Measurements from ENCODE around the gene RBM38. TPM values are rescaled to one million over a fixed set of nuclear protein-coding genes. Genes with fewer than 3 reads are reported as not detected.

The RBM38 gene
- total RNA-seq, 1 experiment from 2014 or later: 52.7 TPM

- H3K27ac ChIP-seq (ENCODE audit: low read depth, low read length, poor library complexity, severe bottlenecking): no peak overlapping the region
- ChIA-PET CTCF (no interaction called here), POLR2A (ENCODE audit: low non-redundant PET) (no interaction called here)
- H3K4me3 ChIP-seq (ENCODE audit: low read depth, low read length, poor library complexity, severe bottlenecking): no peak overlapping the region
- BruUV-seq (replicated peaks): no TSS peak
- no peaks in the 10 kb centered on the region for H3K4me1 ChIP-seq (ENCODE audit: insufficient read depth, low read length, poor library complexity, severe bottlenecking)
- H3K27me3 ChIP-seq (replicated peaks; ENCODE audit: insufficient read depth, low read depth, low read length, poor library complexity): no peaks in the 10 kb centered on the region
- no peak for TF ChIP-seq CTCF (conservative IDR thresholded peaks at IDR 0.05; ENCODE audit: low read depth, low read length)
- no peak for TF ChIP-seq EZH2 (IDR thresholded peaks at IDR 0.05; ENCODE audit: borderline replicate concordance, low read depth, low read length, poor library complexity, severe bottlenecking)
- intact Hi-C loops (cut with micrococcal nuclease; ENCODE audit: unreplicated experiment): no loop called here
- no peaks in the 10 kb centered on the region for H3K9me3 ChIP-seq (ENCODE audit: low read depth, low read length, poor library complexity, severe bottlenecking)
- H3K36me3 ChIP-seq (ENCODE audit: insufficient read depth, low read length, poor library complexity, severe bottlenecking): no peaks in the 10 kb centered on the region
- DNase-seq (ENCODE audit: low spot score): no peak
These were observed 29.5 kb downstream of the RBM38 start for GRCh38 chr20:57420571-57421252.

- no peaks in the 10 kb centered on the region for H3K27me3 ChIP-seq (replicated peaks; ENCODE audit: insufficient read depth, low read depth, low read length, poor library complexity)
- no peak overlapping the region for H3K27ac ChIP-seq (ENCODE audit: low read depth, low read length, poor library complexity, severe bottlenecking)
- no peaks in the 10 kb centered on the region for H3K4me1 ChIP-seq (ENCODE audit: insufficient read depth, low read length, poor library complexity, severe bottlenecking)
- intact Hi-C loops (cut with micrococcal nuclease; ENCODE audit: unreplicated experiment): no loop called here
- no peaks in the 10 kb centered on the region for H3K36me3 ChIP-seq (ENCODE audit: insufficient read depth, low read length, poor library complexity, severe bottlenecking)
- CTCF ChIA-PET: no interaction called here
- DNase-seq (ENCODE audit: low spot score): no peak
- TF ChIP-seq CTCF (conservative IDR thresholded peaks at IDR 0.05; ENCODE audit: low read depth, low read length) (no peak), EZH2 (IDR thresholded peaks at IDR 0.05; ENCODE audit: borderline replicate concordance, low read depth, low read length, poor library complexity, severe bottlenecking) (no peak)
- H3K4me3 ChIP-seq (ENCODE audit: low read depth, low read length, poor library complexity, severe bottlenecking): no peak overlapping the region
- H3K9me3 ChIP-seq (ENCODE audit: low read depth, low read length, poor library complexity, severe bottlenecking): no peaks in the 10 kb centered on the region
- POLR2A ChIA-PET (ENCODE audit: low non-redundant PET): no interaction called here
- BruUV-seq (replicated peaks): no TSS peak
These were observed 30.3 kb downstream of the RBM38 start for GRCh38 chr20:57421253-57422220.

GRCh38 chr20:57422254-57422653 lies 31.1 kb downstream of the RBM38 start:
- Histone ChIP-seq H3K4me1 (ENCODE audit: insufficient read depth, low read length, poor library complexity, severe bottlenecking) (no peaks in the 10 kb centered on the region), H3K4me3 (ENCODE audit: low read depth, low read length, poor library complexity, severe bottlenecking) (no peak overlapping the region), H3K9me3 (ENCODE audit: low read depth, low read length, poor library complexity, severe bottlenecking) (no peaks in the 10 kb centered on the region), H3K27me3 (replicated peaks; ENCODE audit: insufficient read depth, low read depth, low read length, poor library complexity) (no peaks in the 10 kb centered on the region), H3K36me3 (ENCODE audit: insufficient read depth, low read length, poor library complexity, severe bottlenecking) (no peaks in the 10 kb centered on the region), H3K27ac (ENCODE audit: low read depth, low read length, poor library complexity, severe bottlenecking) (no peak overlapping the region)
- no TSS peak for BruUV-seq (replicated peaks)
- ChIA-PET POLR2A (ENCODE audit: low non-redundant PET) (no interaction called here), CTCF (no interaction called here)
- intact Hi-C loops (cut with micrococcal nuclease; ENCODE audit: unreplicated experiment): no loop called here
- TF ChIP-seq CTCF (conservative IDR thresholded peaks at IDR 0.05; ENCODE audit: low read depth, low read length) (no peak), EZH2 (IDR thresholded peaks at IDR 0.05; ENCODE audit: borderline replicate concordance, low read depth, low read length, poor library complexity, severe bottlenecking) (no peak)
- no peak for DNase-seq (ENCODE audit: low spot score)

All from A673 (cell line).